IMR-90 (cell line): Measurements from ENCODE around the gene ECSIT. TPM values are rescaled to one million over a fixed set of nuclear protein-coding genes. Genes with fewer than 3 reads are reported as not detected.

Source experiments
- ATAC-seq: fragments of 200-7000 bp; cut with Tn5 transposase; 2 replicates; pipeline ENCODE4 v1.9.1; 2020; ENCODE audit warnings: low read depth, mild to moderate bottlenecking, moderate library complexity
- BruUV-seq: library from RNA; stranded (reverse); fragments of 400-500 nt; replicated peaks from 2 replicates; lab custom pipeline; 2021; lab: Mats Ljungman, UMichigan
- CTCF ChIA-PET: fragments of 300-600 bp; formaldehyde crosslinking; extraction: SDS; loops from one replicate; lab custom pipeline; 2021; ENCODE audit warnings: antibody characterized with exemption; lab: Yijun Ruan, JAX
- POLR2A ChIA-PET: fragments of 300-600 bp; sonication (Branson Sonifier 250); formaldehyde crosslinking; loops from one replicate; lab custom pipeline; 2022; ENCODE audit warnings: antibody characterized with exemption; ENCODE audit not compliant: unreplicated experiment; lab: Charles Lee
- DNase-seq: peaks from one replicate; pipeline ENCODE4 v3.0.0; 2013
- H2AFZ ChIP-seq: replicated peaks from 2 replicates; pipeline ENCODE3; 2013; ENCODE audit warnings: low read length, mild to moderate bottlenecking; ENCODE audit not compliant: poor library complexity
- H2AK5ac ChIP-seq: 2 replicates; pipeline ENCODE4 v1.6.1; 2013; ENCODE audit warnings: low read depth, low read length, inconsistent platforms
- H2AK9ac ChIP-seq: replicated peaks from 2 replicates; pipeline ENCODE3; 2013; ENCODE audit warnings: mild to moderate bottlenecking, low read depth, low read length, moderate library complexity; ENCODE audit not compliant: poor library complexity
- H2BK120ac ChIP-seq: 2 replicates; pipeline ENCODE4 v1.6.1; 2013; ENCODE audit warnings: low read depth, low read length, inconsistent platforms
- H2BK15ac ChIP-seq: 3 replicates; pipeline ENCODE4 v1.6.1; 2013; ENCODE audit warnings: low read depth, low read length, inconsistent platforms
- H2BK20ac ChIP-seq: 2 replicates; pipeline ENCODE4 v1.6.1; 2013; ENCODE audit warnings: low read depth, mild to moderate bottlenecking, inconsistent platforms, low read length, moderate library complexity
- H2BK5ac ChIP-seq: 2 replicates; pipeline ENCODE4 v1.6.1; 2013; ENCODE audit warnings: mild to moderate bottlenecking, low read depth, low read length, inconsistent platforms; ENCODE audit not compliant: poor library complexity, severe bottlenecking
- H3K14ac ChIP-seq: replicated peaks from 2 replicates; pipeline ENCODE4 v1.6.1; 2013; ENCODE audit warnings: low read depth, low read length, inconsistent platforms
- H3K18ac ChIP-seq: 2 replicates; pipeline ENCODE4 v1.6.1; 2013; ENCODE audit warnings: low read depth, low read length, control low read depth
- H3K23ac ChIP-seq: 2 replicates; pipeline ENCODE4 v1.6.1; 2013; ENCODE audit warnings: low read depth, low read length, inconsistent platforms
- H3K27ac ChIP-seq: 2 replicates; pipeline ENCODE4 v1.5.1; 2013; ENCODE audit warnings: mild to moderate bottlenecking, control low read depth, low read length; ENCODE audit not compliant: insufficient read depth
- H3K27me3 ChIP-seq: 2 replicates; pipeline ENCODE4 v1.6.1; 2013; ENCODE audit warnings: low read length; ENCODE audit not compliant: control insufficient read depth, insufficient read depth
- H3K36me3 ChIP-seq: 2 replicates; pipeline ENCODE4 v1.6.1; 2013; ENCODE audit warnings: low read length, mixed read lengths; ENCODE audit not compliant: control insufficient read depth, insufficient read depth
- H3K4ac ChIP-seq: 2 replicates; pipeline ENCODE4 v1.6.1; 2013; ENCODE audit warnings: low read depth, low read length, inconsistent platforms
- H3K4me1 ChIP-seq: 2 replicates; pipeline ENCODE4 v1.6.1; 2013; ENCODE audit warnings: low read length, mixed read lengths; ENCODE audit not compliant: control insufficient read depth, insufficient read depth
- H3K4me2 ChIP-seq: 2 replicates; pipeline ENCODE4 v1.6.1; 2013; ENCODE audit warnings: low read depth, mild to moderate bottlenecking, control low read depth, low read length, moderate library complexity
- H3K4me3 ChIP-seq: 2 replicates; pipeline ENCODE4 v1.5.1; 2013; ENCODE audit warnings: low read depth, mild to moderate bottlenecking, control low read depth, low read length, moderate library complexity; ENCODE audit not compliant: insufficient read depth
- H3K56ac ChIP-seq: 2 replicates; pipeline ENCODE4 v1.6.1; 2013; ENCODE audit warnings: low read length, inconsistent platforms; ENCODE audit not compliant: insufficient read depth; ENCODE audit errors: extremely low read depth
- H3K79me1 ChIP-seq, 2 experiments: 2 replicates each; pipeline ENCODE4 v1.6.1; 2013; ENCODE audit warnings: low read length in 2 of 2, inconsistent platforms in 1 of 2, low read depth in 1 of 2
- H3K9ac ChIP-seq: 2 replicates; pipeline ENCODE4 v1.6.1; 2013; ENCODE audit warnings: low read depth, low read length, control low read depth
- H3K9me1 ChIP-seq: 2 replicates; pipeline ENCODE4 v1.6.1; 2013; ENCODE audit warnings: low read length, inconsistent platforms; ENCODE audit not compliant: insufficient read depth
- H3K9me3 ChIP-seq: 2 replicates; pipeline ENCODE4 v1.6.1; 2013; ENCODE audit warnings: low read length; ENCODE audit not compliant: control insufficient read depth, insufficient read depth
- H4K20me1 ChIP-seq: 2 replicates; pipeline ENCODE4 v1.6.1; 2013; ENCODE audit warnings: low read length, inconsistent platforms; ENCODE audit not compliant: insufficient read depth
- H4K5ac ChIP-seq: 2 replicates; pipeline ENCODE4 v1.6.1; 2013; ENCODE audit warnings: mild to moderate bottlenecking, low read depth, low read length, control low read depth
- H4K8ac ChIP-seq, 2 experiments: 2 replicates each; pipeline ENCODE4 v1.6.1; 2013; ENCODE audit warnings: low read depth in 2 of 2, low read length in 2 of 2, control low read depth in 1 of 2, inconsistent platforms in 1 of 2
- H4K91ac ChIP-seq: 2 replicates; pipeline ENCODE4 v1.6.1; 2013; ENCODE audit warnings: low read depth, low read length, inconsistent platforms; ENCODE audit not compliant: insufficient read depth
- BHLHE40 ChIP-seq: fragments of 150-350 bp; IDR thresholded peaks from 2 replicates; pipeline ENCODE4 v1.6.1; 2016; ENCODE audit warnings: mild to moderate bottlenecking, low read depth, low read length
- CEBPB ChIP-seq: IDR thresholded peaks from 2 replicates; pipeline ENCODE4 v1.6.1; 2012; ENCODE audit warnings: low read depth, low read length, improper control_type of control experiment
- CHD1 ChIP-seq: IDR thresholded peaks from 2 replicates; pipeline ENCODE4 v1.6.1; 2012; ENCODE audit warnings: low read depth, low read length, improper control_type of control experiment
- FOS ChIP-seq: fragments of 150-350 bp; IDR thresholded peaks from 2 replicates; pipeline ENCODE4 v1.6.1; 2016; ENCODE audit warnings: low read depth, low read length
- MAFK ChIP-seq: IDR thresholded peaks from 2 replicates; pipeline ENCODE4 v1.6.1; 2012; ENCODE audit warnings: low read depth, low read length, improper control_type of control experiment
- MAZ ChIP-seq: IDR thresholded peaks from 2 replicates; pipeline ENCODE4 v1.6.1; 2012; ENCODE audit warnings: low read depth, mild to moderate bottlenecking, low read length, improper control_type of control experiment, moderate library complexity, borderline replicate concordance
- MXI1 ChIP-seq: IDR thresholded peaks from 2 replicates; pipeline ENCODE4 v1.6.1; 2012; ENCODE audit warnings: low read depth, mild to moderate bottlenecking, low read length, moderate library complexity, borderline replicate concordance
- POLR2A ChIP-seq: IDR thresholded peaks from 2 replicates; pipeline ENCODE4 v1.6.1; 2012; ENCODE audit warnings: mild to moderate bottlenecking, low read depth, low read length
- RAD21 ChIP-seq: IDR thresholded peaks from 2 replicates; pipeline ENCODE4 v1.6.1; 2012; ENCODE audit warnings: low read length, improper control_type of control experiment
- RCOR1 ChIP-seq: IDR thresholded peaks from 2 replicates; pipeline ENCODE4 v1.6.1; 2012; ENCODE audit warnings: mild to moderate bottlenecking, low read length, improper control_type of control experiment; ENCODE audit not compliant: insufficient replicate concordance
- RFX5 ChIP-seq: IDR thresholded peaks from 2 replicates; pipeline ENCODE4 v1.8.0; 2012; ENCODE audit warnings: low read depth, mild to moderate bottlenecking, low read length, moderate library complexity
- SMC3 ChIP-seq: fragments of 150-350 bp; IDR thresholded peaks from 2 replicates; pipeline ENCODE4 v1.6.1; 2016; ENCODE audit warnings: low read depth, mild to moderate bottlenecking, antibody characterized with exemption, low read length, moderate library complexity
- USF2 ChIP-seq: fragments of 150-350 bp; IDR thresholded peaks from 2 replicates; pipeline ENCODE4 v1.6.1; 2017; ENCODE audit warnings: mild to moderate bottlenecking, antibody characterized with exemption, low read length, low read depth
- WGBS, 2 experiments: methylation state at CpG; one replicate each; pipeline versions ENCODE4 v1.1.5 to v1.1.7; 2013; ENCODE audit warnings: missing lambda C conversion rate in 2 of 2; ENCODE audit not compliant: insufficient read length in 1 of 2; ENCODE audit errors: extremely low coverage in 2 of 2; 5-methylcytosine and 5-hydroxymethylcytosine counted together
- dilution Hi-C: fragments of 300-500 bp; cut with HindIII; formaldehyde crosslinking; loops from one replicate; pipeline ENCODE4 v1.14.3; 2018; ENCODE audit warnings: low sequenced_read_pairs; ENCODE audit not compliant: unreplicated experiment
- in situ Hi-C: fragments of 300-500 bp; cut with MboI; formaldehyde crosslinking; loops from 3 replicates; pipeline ENCODE4 v1.14.3; 2019; ENCODE audit warnings: low sequenced_read_pairs, inconsistent platforms, mixed read lengths
- intact Hi-C: fragments of 100-400 bp; cut with micrococcal nuclease; formaldehyde crosslinking; loops from 2 replicates; pipeline ENCODE4 v1.10.0; 2022
- polyA plus RNA-seq, 3 experiments: library from polyadenylated mRNA; depleted of rRNA; stranded (reverse); fragments of >200 nt; gene quantifications; 2 replicates each; pipeline ENCODE4 v1.2.3, GENCODE V29; 2012; ENCODE audit warnings: low replicate concordance in 1 of 3
- total RNA-seq: library from RNA; depleted of rRNA; stranded (reverse); fragments of >200 nt; gene quantifications from 2 replicates; pipeline ENCODE4 v1.2.3, GENCODE V29; 2012

ECSIT gene
- total and polyA plus RNA-seq, 2 of the 4 experiments (the other 2 are of a cell fraction), result 30.5 to 42.3 TPM

DNA sequence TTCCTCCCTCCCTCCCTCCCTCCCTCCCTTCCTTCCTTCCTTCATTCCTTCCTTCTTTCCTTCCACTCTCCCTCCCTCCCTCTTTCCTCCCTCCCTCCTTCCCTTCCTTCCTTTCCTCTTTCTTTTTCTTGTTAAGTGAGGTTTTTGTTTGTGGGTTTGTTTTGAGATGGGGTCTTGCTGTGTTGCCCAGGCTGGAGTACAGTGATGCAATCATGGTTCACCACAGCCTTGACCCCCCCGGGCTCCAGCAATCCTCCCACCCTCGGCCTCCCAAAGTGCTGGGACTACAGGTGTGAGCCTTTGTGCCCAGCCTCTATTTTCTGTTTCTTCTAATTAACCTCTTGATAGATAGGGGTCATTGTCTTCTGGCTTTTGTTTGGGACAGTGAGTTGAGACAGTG, 67.5 kb downstream of the ECSIT start:
- dilution Hi-C loops, result no loop called here
- Histone ChIP-seq H2AK9ac (no peak overlapping the region), H3K4me1 (no peaks in the 10 kb centered on the region), H3K9me3 (no peaks in the 10 kb centered on the region), H2BK120ac (no peak overlapping the region), H3K4me3 (no peak overlapping the region), H2BK15ac (no peak overlapping the region), H3K79me1 (no peaks in the 10 kb centered on the region), H2BK5ac (no peak overlapping the region), H3K9ac (no peak overlapping the region), H3K14ac (no peak overlapping the region), H4K8ac (no peak overlapping the region), H3K4me2 (no peak overlapping the region), H2AFZ (no peak overlapping the region), H3K56ac (no peak overlapping the region), H3K23ac (no peak overlapping the region), H3K4ac (no peak overlapping the region), H2AK5ac (no peak overlapping the region), H4K5ac (no peak overlapping the region), H3K36me3 (no peaks in the 10 kb centered on the region), H3K27ac (no peak overlapping the region), H4K91ac (no peak overlapping the region), H3K18ac (no peak overlapping the region), H3K9me1 (peaks cover 9% of the 10 kb centered on the region), H2BK20ac (no peak overlapping the region), H3K27me3 (no peaks in the 10 kb centered on the region; the same call in 1 of the 2 replicates), H4K20me1 (peaks cover 8% of the 10 kb centered on the region; the same call in 1 of the 2 replicates)
- in situ Hi-C loops, result no loop called here
- POLR2A ChIA-PET, result no interaction called here
- CTCF ChIA-PET, result no interaction called here
- TF ChIP-seq USF2 (no peak), BHLHE40 (no peak), MAFK (no peak), RAD21 (no peak), MAZ (no peak), POLR2A (no peak), SMC3 (no peak), CHD1 (no peak), CEBPB (no peak), FOS (no peak), RFX5 (no peak), MXI1 (no peak), RCOR1 (no peak)
- no TSS peak for BruUV-seq
- no peak for DNase-seq
- no CpG with 5 or more reads among the region's 2 CpGs for WGBS, 2 experiments
- intact Hi-C loops, result no loop called here
- ATAC-seq, result no peak
